HUES6 (cell line): Measurements from ENCODE around the gene CACNA2D3.

ENCODE experiments used
- H3K27ac ChIP-seq: 2 replicates; pipeline ENCODE4 v1.7.0; 2013; ENCODE audit warnings: low read depth, mild to moderate bottlenecking, low read length, inconsistent platforms
- H3K27me3 ChIP-seq: 2 replicates; pipeline ENCODE4 v1.6.1; 2013; ENCODE audit warnings: low read length; ENCODE audit not compliant: control insufficient read depth, insufficient read depth
- H3K36me3 ChIP-seq: 2 replicates; pipeline ENCODE4 v1.6.1; 2013; ENCODE audit warnings: low read length; ENCODE audit not compliant: control insufficient read depth, insufficient read depth
- H3K4me1 ChIP-seq: 2 replicates; pipeline ENCODE4 v1.6.1; 2013; ENCODE audit warnings: low read length; ENCODE audit not compliant: control insufficient read depth, insufficient read depth
- H3K4me3 ChIP-seq: 2 replicates; pipeline ENCODE4 v1.5.1; 2013; ENCODE audit warnings: low read depth, low read length
- H3K9ac ChIP-seq: one replicate; pipeline ENCODE4 v1.6.1; 2013; ENCODE audit warnings: mild to moderate bottlenecking, low read length
- H3K9me3 ChIP-seq: 2 replicates; pipeline ENCODE4 v1.6.1; 2013; ENCODE audit warnings: low read depth, low read length; ENCODE audit not compliant: control insufficient read depth, insufficient read depth

Gene CACNA2D3

GRCh38 chr3:54511766-54512365 is 389.5 kb downstream of the CACNA2D3 start:
- H3K9me3 ChIP-seq = no peaks in the 10 kb centered on the region
- H3K4me1 ChIP-seq = no peaks in the 10 kb centered on the region
- no peaks in the 10 kb centered on the region for H3K36me3 ChIP-seq
- H3K27me3 ChIP-seq = no peaks in the 10 kb centered on the region
- H3K9ac ChIP-seq = no peak overlapping the region
- no peak overlapping the region for H3K4me3 ChIP-seq
- H3K27ac ChIP-seq = no peak overlapping the region

- no peak overlapping the region for H3K27ac ChIP-seq
- no peak overlapping the region for H3K4me3 ChIP-seq
- H3K27me3 ChIP-seq = no peaks in the 10 kb centered on the region
- no peaks in the 10 kb centered on the region for H3K36me3 ChIP-seq
- no peaks in the 10 kb centered on the region for H3K4me1 ChIP-seq
- H3K9ac ChIP-seq = no peak overlapping the region
- no peaks in the 10 kb centered on the region for H3K9me3 ChIP-seq
Observed at GRCh38 chr3:54514006-54514405, 391.7 kb downstream of the CACNA2D3 start.

GRCh38 chr3:54514416-54514815 is 392.1 kb downstream of the CACNA2D3 start:
- no peaks in the 10 kb centered on the region for H3K36me3 ChIP-seq
- H3K9ac ChIP-seq = no peak overlapping the region
- no peaks in the 10 kb centered on the region for H3K4me1 ChIP-seq
- no peaks in the 10 kb centered on the region for H3K9me3 ChIP-seq
- no peak overlapping the region for H3K27ac ChIP-seq
- no peak overlapping the region for H3K4me3 ChIP-seq
- no peaks in the 10 kb centered on the region for H3K27me3 ChIP-seq

GRCh38 chr3:54515441-54516213 is 393.3 kb downstream of the CACNA2D3 start:
- Histone ChIP-seq H3K4me1 (no peaks in the 10 kb centered on the region), H3K9me3 (no peaks in the 10 kb centered on the region), H3K36me3 (no peaks in the 10 kb centered on the region), H3K9ac (no peak overlapping the region), H3K27me3 (no peaks in the 10 kb centered on the region), H3K27ac (no peak overlapping the region), H3K4me3 (no peak overlapping the region)

GRCh38 chr3:54517424-54517823 is 395.1 kb downstream of the CACNA2D3 start:
- Histone ChIP-seq H3K27me3 (no peaks in the 10 kb centered on the region), H3K9me3 (no peaks in the 10 kb centered on the region), H3K4me1 (no peaks in the 10 kb centered on the region), H3K27ac (no peak overlapping the region), H3K9ac (no peak overlapping the region), H3K36me3 (no peaks in the 10 kb centered on the region), H3K4me3 (no peak overlapping the region)

GRCh38 chr3:54518011-54518675 is 395.8 kb downstream of the CACNA2D3 start:
- Histone ChIP-seq H3K4me1 (no peaks in the 10 kb centered on the region), H3K27ac (no peak overlapping the region)

GRCh38 chr3:54519493-54519892 is 397.1 kb downstream of the CACNA2D3 start:
- Histone ChIP-seq H3K9ac (no peak overlapping the region), H3K27ac (no peak overlapping the region), H3K27me3 (no peaks in the 10 kb centered on the region), H3K4me3 (no peak overlapping the region), H3K36me3 (no peaks in the 10 kb centered on the region), H3K9me3 (no peaks in the 10 kb centered on the region), H3K4me1 (no peaks in the 10 kb centered on the region)

More at GRCh38 chr3:54518011-54518675, 395.8 kb downstream of the CACNA2D3 start:
- H3K27me3 ChIP-seq = no peaks in the 10 kb centered on the region
- H3K9me3 ChIP-seq = no peaks in the 10 kb centered on the region
- H3K9ac ChIP-seq = no peak overlapping the region
- H3K36me3 ChIP-seq = no peaks in the 10 kb centered on the region
- no peak overlapping the region for H3K4me3 ChIP-seq

- Histone ChIP-seq H3K4me1 (no peaks in the 10 kb centered on the region), H3K27ac (no peak overlapping the region), H3K4me3 (no peak overlapping the region), H3K27me3 (no peaks in the 10 kb centered on the region), H3K9ac (no peak overlapping the region), H3K36me3 (no peaks in the 10 kb centered on the region), H3K9me3 (no peaks in the 10 kb centered on the region)
Observed at GRCh38 chr3:54520060-54520459, 397.7 kb downstream of the CACNA2D3 start.

- Histone ChIP-seq H3K36me3 (no peaks in the 10 kb centered on the region), H3K4me3 (no peak overlapping the region), H3K27ac (no peak overlapping the region), H3K27me3 (no peaks in the 10 kb centered on the region), H3K9ac (no peak overlapping the region), H3K4me1 (no peaks in the 10 kb centered on the region), H3K9me3 (no peaks in the 10 kb centered on the region)
Observed at GRCh38 chr3:54527521-54527920, 405.2 kb downstream of the CACNA2D3 start.

- Histone ChIP-seq H3K27ac (no peak overlapping the region), H3K4me3 (no peak overlapping the region), H3K9ac (no peak overlapping the region), H3K36me3 (no peaks in the 10 kb centered on the region), H3K9me3 (no peaks in the 10 kb centered on the region), H3K27me3 (no peaks in the 10 kb centered on the region), H3K4me1 (no peaks in the 10 kb centered on the region)
Observed at GRCh38 chr3:54527953-54528352, 405.6 kb downstream of the CACNA2D3 start.

- H3K27ac ChIP-seq = no peak overlapping the region
Observed at GRCh38 chr3:54528668-54529067, 406.3 kb downstream of the CACNA2D3 start.

More at GRCh38 chr3:54528668-54529067, 406.3 kb downstream of the CACNA2D3 start:
- H3K36me3 ChIP-seq = no peaks in the 10 kb centered on the region
- no peak overlapping the region for H3K9ac ChIP-seq
- no peaks in the 10 kb centered on the region for H3K27me3 ChIP-seq
- no peak overlapping the region for H3K4me3 ChIP-seq
- H3K4me1 ChIP-seq = no peaks in the 10 kb centered on the region
- H3K9me3 ChIP-seq = no peaks in the 10 kb centered on the region
